Activated naive CD8-positive, alpha-beta T cell treated with anti-CD3 and anti-CD28 coated beads for 36 hours (primary cell): ENCODE measurements around the gene TGFB1. TPM values are rescaled to one million over a fixed set of nuclear protein-coding genes. Genes with fewer than 3 reads are reported as not detected.
"Not testable (repeated sequence)": the region's sequence is repeated elsewhere in the genome, so short reads cannot be mapped to it uniquely, and the experiment has no call there.

Source experiments
- DNase-seq: peaks from one replicate; pipeline ENCODE4 v3.0.0; 2021
- H3K27ac Mint-ChIP-seq: one replicate; pipeline ENCODE4 v1.8.0; 2022; ENCODE audit warnings: mild to moderate bottlenecking, moderate library complexity, mixed read lengths
- H3K27me3 Mint-ChIP-seq: one replicate; pipeline ENCODE4 v1.8.0; 2022; ENCODE audit warnings: mild to moderate bottlenecking, mixed read lengths
- H3K36me3 Mint-ChIP-seq: one replicate; pipeline ENCODE4 v1.8.0; 2021; ENCODE audit warnings: mild to moderate bottlenecking, mixed read lengths
- H3K4me1 Mint-ChIP-seq: one replicate; pipeline ENCODE4 v1.8.0; 2021; ENCODE audit warnings: mixed read lengths
- H3K4me3 Mint-ChIP-seq: one replicate; pipeline ENCODE4 v1.8.0; 2022; ENCODE audit warnings: mild to moderate bottlenecking, moderate library complexity, mixed read lengths
- H3K9me3 Mint-ChIP-seq: one replicate; pipeline ENCODE4 v1.8.0; 2022; ENCODE audit warnings: mixed read lengths
- total RNA-seq, 2 experiments: library from RNA; stranded (reverse); gene quantifications; one replicate each; pipeline ENCODE4 v1.2.3, GENCODE V29; 2021

The TGFB1 gene
- total RNA-seq = 100 to 1,000 TPM; 152 to 154 TPM

DNA sequence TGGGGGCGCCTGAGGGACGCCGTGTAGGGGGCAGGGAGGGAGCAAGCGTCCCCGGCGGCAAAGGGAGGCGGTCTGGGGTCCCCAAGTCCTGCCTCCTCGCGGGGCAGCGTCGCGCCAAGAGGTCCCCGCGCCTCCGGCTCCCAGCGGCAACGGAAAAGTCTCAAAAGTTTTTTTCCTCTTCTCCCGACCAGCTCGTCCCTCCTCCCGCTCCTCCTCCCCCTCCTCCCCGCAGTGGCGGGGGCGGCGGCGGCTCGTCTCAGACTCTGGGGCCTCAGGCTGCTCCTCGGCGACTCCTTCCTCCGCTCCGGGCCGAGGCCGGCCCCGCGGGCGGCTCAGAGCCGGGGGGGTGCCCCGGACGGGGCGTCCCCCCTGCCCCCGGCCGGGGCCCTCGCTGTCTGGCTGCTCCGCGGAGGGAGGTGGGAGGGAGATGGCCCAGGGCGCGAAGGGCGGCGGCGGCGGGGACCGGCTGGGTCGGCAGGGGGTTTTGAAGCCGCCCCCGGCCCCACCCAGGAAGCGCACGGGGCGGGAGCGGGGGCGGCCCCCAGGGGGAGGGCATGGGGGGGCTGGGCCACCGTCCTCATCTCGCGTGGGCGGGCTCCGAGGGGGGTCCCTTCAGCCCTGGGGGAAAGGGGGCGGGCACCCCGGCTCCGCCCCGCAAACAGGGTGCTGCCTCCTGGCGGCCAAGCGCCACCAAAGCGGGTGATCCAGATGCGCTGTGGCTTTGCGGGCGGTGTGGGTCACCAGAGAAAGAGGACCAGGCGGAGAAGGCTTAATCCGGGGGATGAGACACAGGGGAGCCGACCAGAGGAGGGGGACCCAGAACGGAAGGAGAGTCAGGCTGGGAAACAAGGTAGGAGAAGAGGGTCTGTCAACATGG is at the start of gene TGFB1:
Gene TGFB1 (minus strand): TSS at position 457 of the 877 bp plus-strand sequence. CDS start 878 bp downstream, outside the sequence.
- Mint-ChIP-seq H3K9me3 (peaks cover 2% of the 10 kb centered on the region), H3K36me3 (peaks cover 37% of the 10 kb centered on the region), H3K27ac (peak within 1 kb of the TSS; percentile 99), H3K4me1 (peaks cover 58% of the 10 kb centered on the region), H3K27me3 (no peaks in the 10 kb centered on the region), H3K4me3 (peak within 1 kb of the TSS; percentile 91)
- peak; percentile 92 for DNase-seq

DNA sequence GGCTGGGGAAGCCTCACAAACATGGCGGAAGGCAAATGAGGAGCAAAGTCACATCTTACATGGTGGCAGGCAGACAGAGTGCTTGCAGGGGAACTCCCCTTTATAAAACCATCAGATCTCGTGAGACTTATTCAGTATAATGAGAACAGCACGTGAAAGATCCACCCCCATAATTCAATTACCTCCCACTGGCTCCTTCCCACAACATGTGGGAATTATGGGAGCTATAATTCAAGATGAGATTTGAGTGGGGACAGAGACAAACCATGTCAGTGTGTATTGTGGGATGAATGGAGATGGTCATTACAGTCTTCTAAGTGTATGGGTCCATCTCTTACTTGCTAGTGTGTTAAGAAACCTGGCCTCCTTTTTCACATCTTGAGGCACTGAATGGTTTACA is 48.3 kb upstream of the TGFB1 start:
- Mint-ChIP-seq H3K4me1 (peaks cover 28% of the 10 kb centered on the region), H3K9me3 (no peaks in the 10 kb centered on the region), H3K27ac (no peak overlapping the region), H3K4me3 (no peak overlapping the region), H3K36me3 (peaks cover 10% of the 10 kb centered on the region), H3K27me3 (no peaks in the 10 kb centered on the region)
- no peak for DNase-seq

DNA sequence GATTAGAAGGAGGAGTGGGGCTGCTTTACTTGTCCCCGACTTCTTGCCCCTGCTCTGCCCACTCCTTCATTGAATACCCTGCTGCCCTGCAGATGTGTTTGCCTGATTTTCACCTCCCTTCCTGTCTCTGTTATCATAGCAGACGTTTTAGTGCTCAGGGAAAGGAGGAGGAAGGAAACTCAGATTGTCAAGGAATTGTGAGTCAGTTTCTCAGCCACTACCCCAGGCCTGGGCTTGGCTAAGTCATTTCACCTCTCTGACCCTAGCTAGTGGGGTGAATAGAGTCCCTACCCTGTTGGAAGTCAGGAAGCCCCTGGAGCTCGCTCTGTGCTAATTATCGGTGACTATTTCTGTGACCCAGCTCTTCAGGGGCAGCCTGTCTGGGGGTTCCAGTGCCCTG is 47.8 kb upstream of the TGFB1 start:
- H3K4me3 Mint-ChIP-seq = no peak overlapping the region
- no peaks in the 10 kb centered on the region for H3K9me3 Mint-ChIP-seq
- no peak overlapping the region for H3K27ac Mint-ChIP-seq
- DNase-seq = no peak
- H3K36me3 Mint-ChIP-seq = peaks cover 10% of the 10 kb centered on the region
- peaks cover 29% of the 10 kb centered on the region for H3K4me1 Mint-ChIP-seq
- H3K27me3 Mint-ChIP-seq = no peaks in the 10 kb centered on the region

DNA sequence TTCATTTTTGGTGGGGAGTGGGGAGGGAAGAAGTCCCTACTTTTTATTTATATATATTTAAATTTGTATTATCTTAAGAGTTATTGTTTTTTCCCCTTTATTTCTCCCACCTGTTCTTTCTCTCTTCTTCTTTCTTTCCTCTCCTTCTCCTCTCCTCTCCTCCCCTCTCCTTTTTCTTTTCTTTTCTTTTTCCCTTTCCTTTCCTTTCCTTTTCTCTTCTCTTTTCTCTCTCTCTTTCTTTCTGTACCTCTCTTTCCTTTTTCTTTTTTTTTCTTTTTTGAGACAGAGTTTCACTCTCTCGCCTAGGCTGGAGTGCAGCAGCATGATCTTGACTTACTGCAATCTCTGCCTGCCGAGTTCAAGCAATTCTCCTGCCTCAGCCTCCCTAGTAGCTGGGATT is 45.8 kb upstream of the TGFB1 start:
- Mint-ChIP-seq H3K4me3 (peak overlapping the region; percentile 39), H3K36me3 (peaks cover 17% of the 10 kb centered on the region), H3K27ac (no peak overlapping the region), H3K9me3 (no peaks in the 10 kb centered on the region), H3K27me3 (no peaks in the 10 kb centered on the region), H3K4me1 (peaks cover 43% of the 10 kb centered on the region)
- no peak for DNase-seq

DNA sequence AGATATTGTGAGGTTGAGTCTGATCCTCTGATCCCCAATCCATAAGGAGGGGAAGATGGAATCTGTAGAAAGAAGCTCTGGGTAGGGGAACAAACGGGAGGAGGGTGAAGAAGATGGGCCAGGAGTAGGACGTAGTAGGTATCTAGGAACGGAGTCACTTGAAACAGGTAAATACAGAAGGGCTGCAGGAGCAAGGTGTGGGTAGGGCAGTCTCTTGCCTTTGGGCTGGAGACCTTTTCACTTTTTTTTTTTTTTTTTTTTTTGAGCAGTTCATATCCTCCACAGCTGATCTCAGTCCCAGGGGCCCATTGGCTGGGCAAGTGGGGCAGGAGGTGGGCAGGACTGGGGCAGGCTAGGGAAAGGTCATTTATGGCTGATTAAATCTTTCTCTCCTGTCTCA is 45.4 kb upstream of the TGFB1 start:
- H3K36me3 Mint-ChIP-seq = peaks cover 17% of the 10 kb centered on the region
- no peak overlapping the region for H3K27ac Mint-ChIP-seq
- no peaks in the 10 kb centered on the region for H3K9me3 Mint-ChIP-seq
- peaks cover 43% of the 10 kb centered on the region for H3K4me1 Mint-ChIP-seq
- DNase-seq = no peak
- H3K4me3 Mint-ChIP-seq = peak overlapping the region; percentile 98
- no peaks in the 10 kb centered on the region for H3K27me3 Mint-ChIP-seq

DNA sequence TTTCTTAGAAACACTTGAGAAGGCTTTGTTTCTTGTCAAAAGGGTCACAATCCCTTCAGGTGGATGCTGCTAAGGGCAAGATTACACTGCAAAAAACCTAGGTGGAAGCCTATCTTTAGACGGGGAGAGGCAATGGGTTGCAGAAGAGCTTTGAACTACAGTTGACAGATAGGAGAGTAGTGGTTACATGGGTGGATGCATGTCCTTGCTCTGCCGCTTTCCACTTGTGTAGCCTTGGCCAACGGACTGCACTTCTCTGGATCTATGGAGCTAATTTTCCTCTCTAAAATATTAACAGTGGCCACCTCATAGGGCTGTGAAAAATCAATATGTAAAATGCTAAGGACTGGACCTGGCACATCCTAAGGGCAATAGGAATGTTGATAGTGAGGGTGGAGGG is 44.9 kb upstream of the TGFB1 start:
- no peak for DNase-seq
- H3K4me3 Mint-ChIP-seq = peak overlapping the region; percentile 98
- peak overlapping the region; percentile 99 for H3K27ac Mint-ChIP-seq
- H3K27me3 Mint-ChIP-seq = no peaks in the 10 kb centered on the region
- H3K9me3 Mint-ChIP-seq = no peaks in the 10 kb centered on the region
- peaks cover 43% of the 10 kb centered on the region for H3K4me1 Mint-ChIP-seq
- H3K36me3 Mint-ChIP-seq = peaks cover 17% of the 10 kb centered on the region

DNA sequence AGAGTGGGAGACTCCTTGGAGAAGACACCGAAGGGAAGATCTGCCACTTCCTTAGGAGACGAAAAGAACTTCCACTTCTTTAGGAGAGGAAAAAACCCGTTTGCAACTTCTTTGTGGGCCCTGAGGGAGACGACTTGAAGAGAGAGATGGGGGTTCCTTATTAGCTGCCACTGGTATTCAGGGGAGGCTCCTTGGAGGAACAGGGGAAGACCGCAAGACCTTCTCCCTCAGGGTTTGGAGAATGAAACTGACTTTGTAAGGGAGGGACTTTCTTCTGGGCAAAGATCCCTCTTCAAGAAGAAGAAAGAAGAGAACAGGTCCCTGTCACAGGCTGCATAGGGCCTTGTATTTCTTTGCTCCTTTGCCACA is 44.3 kb upstream of the TGFB1 start:
- Mint-ChIP-seq H3K4me1 (peaks cover 42% of the 10 kb centered on the region), H3K27ac (peak overlapping the region; percentile 99), H3K36me3 (peaks cover 15% of the 10 kb centered on the region), H3K9me3 (no peaks in the 10 kb centered on the region), H3K27me3 (no peaks in the 10 kb centered on the region), H3K4me3 (peak overlapping the region; percentile 98)
- no peak for DNase-seq

DNA sequence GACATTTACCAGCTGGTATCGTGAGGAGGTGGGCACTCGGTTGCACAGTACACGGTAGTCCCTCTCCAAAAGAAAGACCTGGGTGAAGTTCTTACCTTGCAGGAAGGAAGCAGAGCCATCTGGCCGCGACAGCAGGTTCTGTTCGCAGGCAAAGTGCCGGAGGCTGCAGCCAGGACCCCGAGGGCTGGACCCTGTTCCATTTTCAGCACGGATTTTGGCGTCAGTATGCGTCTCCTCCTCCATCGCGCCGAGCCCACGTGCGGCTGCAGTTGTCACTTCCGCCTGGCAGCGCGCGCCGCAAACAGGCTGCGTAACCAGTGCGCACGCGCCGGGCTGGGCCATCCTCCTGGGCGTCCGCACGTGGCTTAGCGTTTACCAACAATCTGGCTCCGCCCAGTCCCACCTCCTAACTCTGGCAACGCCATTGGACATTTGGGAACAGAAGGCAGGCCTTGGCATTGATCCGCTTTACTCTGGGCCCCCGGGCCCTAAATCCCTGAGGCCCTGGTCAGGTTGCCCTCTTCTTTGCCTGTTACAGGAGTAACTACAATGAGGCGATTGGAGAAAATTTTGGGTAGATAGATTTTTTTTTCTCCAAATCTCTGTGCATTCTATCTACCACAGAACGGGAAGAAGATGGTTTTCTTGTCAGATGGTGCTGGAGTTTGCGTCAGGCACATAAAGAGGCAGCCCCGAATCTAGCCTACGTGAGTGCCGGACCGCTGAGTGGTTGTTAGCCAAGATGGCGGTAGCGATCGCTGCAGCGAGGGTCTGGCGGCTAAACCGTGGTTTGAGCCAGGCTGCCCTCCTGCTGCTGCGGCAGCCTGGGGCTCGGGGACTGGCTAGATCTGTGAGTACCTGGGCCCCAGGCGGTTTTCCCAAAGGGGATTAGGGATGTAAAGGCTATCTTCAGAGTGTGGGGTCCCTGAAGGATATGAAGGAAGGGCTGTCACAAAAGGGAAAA is 43.6 kb upstream of the TGFB1 start, which contains the start of the genes BCKDHA and EXOSC5:
Gene BCKDHA (plus strand): TSS at position 733 of the 964 bp plus-strand sequence. CDS start 10 bp downstream, at position 743.
Gene EXOSC5 (minus strand): TSS at position 274 of the 964 bp plus-strand sequence. CDS start 31 bp downstream, at position 243.
- no peaks in the 10 kb centered on the region for H3K27me3 Mint-ChIP-seq
- no peaks in the 10 kb centered on the region for H3K9me3 Mint-ChIP-seq
- H3K36me3 Mint-ChIP-seq = peaks cover 14% of the 10 kb centered on the region
- peak within 1 kb of the TSS; percentile 98 for H3K4me3 Mint-ChIP-seq
- H3K4me1 Mint-ChIP-seq = peaks cover 40% of the 10 kb centered on the region
- H3K27ac Mint-ChIP-seq = peak within 1 kb of the TSS; percentile 99
- DNase-seq = peak; percentile 99

DNA sequence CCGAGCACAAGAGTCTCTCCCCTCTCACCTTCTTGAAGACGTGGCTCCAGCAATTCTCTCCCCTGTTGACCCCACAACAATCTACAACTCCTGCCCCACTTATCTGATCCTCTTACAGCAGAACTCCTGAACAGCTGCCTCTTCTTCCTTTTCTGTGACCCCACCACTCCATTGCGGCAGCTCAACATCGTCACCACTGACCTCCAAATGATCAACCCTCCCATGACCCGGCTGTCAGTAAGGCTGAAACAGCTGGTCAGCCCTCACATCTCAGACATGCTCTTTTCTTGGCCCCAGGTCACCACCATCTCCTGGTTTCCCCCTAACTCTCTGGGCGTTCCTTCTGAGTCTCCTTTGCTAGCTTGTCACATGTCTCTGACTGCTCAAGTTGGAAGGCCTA is 41.6 kb upstream of the TGFB1 start:
- peak overlapping the region; percentile 98 for H3K4me3 Mint-ChIP-seq
- DNase-seq = no peak
- H3K4me1 Mint-ChIP-seq = peaks cover 33% of the 10 kb centered on the region
- H3K27me3 Mint-ChIP-seq = no peaks in the 10 kb centered on the region
- H3K9me3 Mint-ChIP-seq = no peaks in the 10 kb centered on the region
- H3K36me3 Mint-ChIP-seq = peaks cover 9% of the 10 kb centered on the region
- H3K27ac Mint-ChIP-seq = peak overlapping the region; percentile 26

DNA sequence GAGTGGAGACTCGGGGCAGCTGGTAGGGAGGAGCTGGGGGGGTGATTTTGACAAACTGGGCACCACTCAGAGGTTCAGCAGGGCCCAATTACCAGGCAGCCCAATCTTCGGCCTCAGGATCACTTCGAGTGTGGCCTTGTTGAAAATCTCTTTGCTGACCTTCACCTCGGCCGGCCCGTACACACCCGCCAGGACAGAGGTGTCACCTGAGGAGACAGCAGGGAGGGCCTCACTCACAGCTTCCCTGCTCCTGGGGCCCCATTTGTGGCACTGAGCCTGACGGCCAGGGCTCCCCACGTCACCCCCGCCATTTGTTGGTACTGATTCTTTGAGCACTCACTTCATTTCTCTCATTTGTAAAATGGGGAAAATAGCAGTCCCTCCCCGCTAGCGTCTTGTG is 39.1 kb upstream of the TGFB1 start:
- Mint-ChIP-seq H3K4me3 (no peak overlapping the region), H3K27me3 (no peaks in the 10 kb centered on the region), H3K27ac (no peak overlapping the region), H3K36me3 (peaks cover 12% of the 10 kb centered on the region), H3K4me1 (peaks cover 17% of the 10 kb centered on the region), H3K9me3 (no peaks in the 10 kb centered on the region)
- no peak for DNase-seq

DNA sequence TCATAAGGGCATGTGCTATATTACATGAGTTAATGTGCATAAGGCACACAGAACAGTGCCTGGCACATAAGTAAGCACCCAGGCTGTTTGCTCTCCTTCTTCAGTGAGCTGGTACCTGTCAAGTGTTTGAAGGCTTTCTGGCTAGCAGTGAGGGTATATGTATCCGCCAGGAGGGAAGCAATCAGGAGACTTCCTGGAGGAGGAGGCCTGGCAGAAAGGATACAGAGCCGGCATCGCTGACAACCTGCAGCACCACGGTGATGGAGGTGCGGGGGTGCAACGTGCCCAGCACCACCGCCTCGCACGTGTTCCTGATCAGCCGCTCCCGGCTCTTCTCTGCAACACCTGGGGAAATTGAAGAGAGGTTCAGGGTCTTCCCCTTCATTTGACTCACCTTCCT is 37.9 kb upstream of the TGFB1 start:
- no peak for DNase-seq
- no peak overlapping the region for H3K4me3 Mint-ChIP-seq
- H3K4me1 Mint-ChIP-seq = peaks cover 15% of the 10 kb centered on the region
- H3K27ac Mint-ChIP-seq = no peak overlapping the region
- H3K36me3 Mint-ChIP-seq = peaks cover 12% of the 10 kb centered on the region
- H3K9me3 Mint-ChIP-seq = no peaks in the 10 kb centered on the region
- H3K27me3 Mint-ChIP-seq = no peaks in the 10 kb centered on the region

DNA sequence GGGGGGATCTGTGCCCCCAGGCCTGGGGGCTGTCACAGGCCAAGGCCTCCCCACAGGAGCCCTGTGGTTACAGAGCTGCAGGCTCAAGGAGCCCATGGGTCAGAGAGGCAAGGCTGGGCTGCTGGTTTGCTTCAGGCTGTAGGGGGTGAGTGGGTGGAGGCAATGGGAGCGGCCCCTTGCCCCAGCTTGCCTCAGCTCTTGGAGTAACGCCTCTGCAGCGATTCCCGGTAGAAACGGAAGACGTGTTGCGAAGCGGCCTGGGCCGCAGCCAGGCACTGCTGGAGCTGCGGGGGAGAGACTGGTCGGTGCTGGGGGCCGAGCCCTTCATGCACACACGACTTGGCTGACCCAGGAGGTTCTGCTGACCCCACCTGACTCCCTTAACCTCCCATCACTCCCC is 32.7 kb upstream of the TGFB1 start:
- Mint-ChIP-seq H3K4me3 (no peak overlapping the region), H3K27me3 (no peaks in the 10 kb centered on the region), H3K36me3 (peaks cover 14% of the 10 kb centered on the region), H3K9me3 (no peaks in the 10 kb centered on the region), H3K27ac (no peak overlapping the region), H3K4me1 (no peaks in the 10 kb centered on the region)
- no peak for DNase-seq

DNA sequence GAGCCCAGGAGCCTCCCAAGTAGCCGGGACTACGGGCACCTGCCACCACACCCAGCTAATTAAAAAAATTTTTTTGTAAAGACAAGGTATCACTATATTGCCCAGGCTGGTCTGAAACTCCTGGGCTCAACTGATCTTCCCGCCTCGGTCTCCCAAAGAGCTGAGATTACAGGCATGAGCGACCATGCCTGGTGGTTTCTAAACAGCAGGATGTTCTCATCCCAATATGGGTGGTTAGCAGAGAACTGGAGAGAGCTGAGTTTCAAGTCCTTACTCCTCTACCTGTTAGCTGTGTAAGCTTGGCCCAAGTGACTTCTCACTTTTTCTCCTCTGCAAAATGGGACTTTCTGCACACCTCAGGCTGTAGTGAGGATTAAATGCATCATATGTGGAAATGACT is 30.6 kb upstream of the TGFB1 start:
- Mint-ChIP-seq H3K4me3 (no peak overlapping the region), H3K27ac (no peak overlapping the region), H3K9me3 (no peaks in the 10 kb centered on the region), H3K4me1 (no peaks in the 10 kb centered on the region), H3K27me3 (no peaks in the 10 kb centered on the region), H3K36me3 (peaks cover 11% of the 10 kb centered on the region)
- no peak for DNase-seq

DNA sequence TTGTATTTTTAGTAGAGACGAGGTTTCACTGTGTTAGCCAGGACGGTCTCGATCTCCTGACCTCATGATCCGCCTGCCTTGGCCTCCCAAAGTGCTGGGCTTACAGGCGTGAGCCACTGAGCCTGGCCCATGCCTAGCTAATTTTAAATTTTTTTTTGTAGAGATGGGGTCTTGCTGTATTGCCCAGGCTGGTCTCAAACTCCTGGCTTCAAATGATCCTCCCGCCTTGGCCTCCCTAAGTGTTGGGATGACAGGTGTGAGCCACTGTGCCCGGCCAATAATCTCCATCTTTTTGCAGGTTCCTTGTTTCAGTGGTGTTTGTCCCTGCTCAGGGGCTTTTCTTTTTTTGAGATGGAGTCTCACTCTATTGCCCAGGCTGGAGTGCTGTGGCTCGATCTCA is 27.8 kb upstream of the TGFB1 start:
- DNase-seq, H3K27me3 Mint-ChIP-seq, H3K27ac Mint-ChIP-seq, H3K9me3 Mint-ChIP-seq, H3K4me3 Mint-ChIP-seq: not testable (repeated sequence)
- Mint-ChIP-seq H3K4me1 (peaks cover 13% of the 10 kb centered on the region), H3K36me3 (peaks cover 11% of the 10 kb centered on the region)
